Measurements from ENCODE around the gene BSPRY. TPM values are rescaled to one million over a fixed set of nuclear protein-coding genes. Genes with fewer than 3 reads are reported as not detected.
"Not testable (repeated sequence)": the region's sequence is repeated elsewhere in the genome, so short reads cannot be mapped to it uniquely, and the experiment has no call there.

Gene BSPRY
- total RNA-seq, 1 donor from 2014 or later: 10.9 TPM

- intact Hi-C loops (cut with micrococcal nuclease): no loop called here
Measured at GRCh38 chr9:113368982-113369854, 19.9 kb downstream of the BSPRY start.

GRCh38 chr9:113369855-113370140 lies 20.5 kb downstream of the BSPRY start:
- intact Hi-C loops (cut with micrococcal nuclease): no loop called here

GRCh38 chr9:113370806-113371325 lies 21.5 kb downstream of the BSPRY start:
- intact Hi-C loops (cut with micrococcal nuclease): no loop called here

- intact Hi-C loops (cut with micrococcal nuclease): no loop called here
Measured at GRCh38 chr9:113372059-113372458, 22.7 kb downstream of the BSPRY start.

GRCh38 chr9:113373256-113373655 lies 23.9 kb downstream of the BSPRY start:
- intact Hi-C loops (cut with micrococcal nuclease): no loop called here

- intact Hi-C loops (cut with micrococcal nuclease): no loop called here
Measured at GRCh38 chr9:113373676-113374392, 24.5 kb downstream of the BSPRY start.

GRCh38 chr9:113375057-113376023 lies 26.0 kb downstream of the BSPRY start:
- intact Hi-C loops (cut with micrococcal nuclease): loop anchor here (1.0 kb wide), 4 partner anchors 24 to 142 kb away; partner anchors contain the start of gene WDR31

- intact Hi-C loops (cut with micrococcal nuclease): loop anchor here (1.0 kb wide), 8 partner anchors 24 to 156 kb away; partner anchors contain the start of genes ALAD, C9orf43, CDC26 and FKBP15
Measured at GRCh38 chr9:113376634-113377567, 27.6 kb downstream of the BSPRY start, which contains the start of gene HDHD3. HDHD3 (minus strand) TSS chr9:113376986; CDS start chr9:113374354, 2,632 bp downstream.

GRCh38 chr9:113379094-113379828 lies 29.9 kb downstream of the BSPRY start:
- intact Hi-C loops (cut with micrococcal nuclease): not testable (repeated sequence)

GRCh38 chr9:113379829-113380210 lies 30.5 kb downstream of the BSPRY start:
- intact Hi-C loops (cut with micrococcal nuclease): not testable (repeated sequence)

GRCh38 chr9:113380869-113381378 lies 31.6 kb downstream of the BSPRY start:
- intact Hi-C loops (cut with micrococcal nuclease): no loop called here

GRCh38 chr9:113381441-113381840 lies 32.1 kb downstream of the BSPRY start:
- intact Hi-C loops (cut with micrococcal nuclease): not testable (repeated sequence)

- intact Hi-C loops (cut with micrococcal nuclease): no loop called here
Measured at GRCh38 chr9:113381909-113382411, 32.6 kb downstream of the BSPRY start.

GRCh38 chr9:113386571-113387393 lies 37.4 kb downstream of the BSPRY start:
- intact Hi-C loops (cut with micrococcal nuclease): no loop called here

- intact Hi-C loops (cut with micrococcal nuclease): no loop called here
Measured at GRCh38 chr9:113387560-113388230, 38.4 kb downstream of the BSPRY start.

- intact Hi-C loops (cut with micrococcal nuclease): no loop called here
Measured at GRCh38 chr9:113388833-113389232, 39.5 kb downstream of the BSPRY start.

- intact Hi-C loops (cut with micrococcal nuclease): no loop called here
Measured at GRCh38 chr9:113389451-113389850, 40.1 kb downstream of the BSPRY start.

All from T-helper 1 cell treated with Interleukin-12 subunit alpha and Interleukin-12 subunit beta and Interleukin-4 antibody, amounts not matched to agents 30 ng/mL and 1 ng/mL, for 36 hours (primary cell).